H54 (cell line): ENCODE measurements around the gene DCLRE1A.
"Not testable (repeated sequence)": the region's sequence is repeated elsewhere in the genome, so short reads cannot be mapped to it uniquely, and the experiment has no call there.

ENCODE experiments used
- DNase-seq: peaks from one replicate; pipeline ENCODE4 v3.0.0; 2011; ENCODE audit warnings: low spot score, mixed read lengths; ENCODE audit not compliant: insufficient read length
- FAIRE-seq: peaks from 3 replicates; lab custom pipeline; 2011; peaks lifted over from hg19 to GRCh38; lab: Jason Lieb, UNC
- POLR2A ChIP-seq: IDR thresholded peaks from 2 replicates; pipeline ENCODE4 v1.6.1; 2011; ENCODE audit warnings: low read depth, mild to moderate bottlenecking, low read length

Gene DCLRE1A

GRCh38 chr10:113846036-113846435, 7.8 kb downstream of the DCLRE1A start:
- DNase-seq (no peak), FAIRE-seq (no peak)
- no peak for TF ChIP-seq POLR2A

GRCh38 chr10:113843972-113844485, 9.9 kb downstream of the DCLRE1A start:
- DNase-seq (no peak), FAIRE-seq (peak; percentile 11)
- TF ChIP-seq POLR2A = no peak

- no peak for TF ChIP-seq POLR2A
- no peak for DNase-seq
- peak; percentile 61 for FAIRE-seq
These were observed 11.7 kb downstream of the DCLRE1A start for GRCh38 chr10:113842171-113842570.

- DNase-seq, FAIRE-seq: not testable (repeated sequence)
These were observed 25.3 kb downstream of the DCLRE1A start for GRCh38 chr10:113828567-113828966.

GRCh38 chr10:113825791-113826190, 28.1 kb downstream of the DCLRE1A start:
- no peak for FAIRE-seq
- no peak for DNase-seq
- TF ChIP-seq POLR2A = no peak

- no peak for TF ChIP-seq POLR2A
- DNase-seq (no peak), FAIRE-seq (no peak)
These were observed 30.5 kb downstream of the DCLRE1A start for GRCh38 chr10:113823389-113823788.

- TF ChIP-seq POLR2A = no peak
- FAIRE-seq = no peak
These were observed 31.7 kb downstream of the DCLRE1A start for GRCh38 chr10:113822174-113822573.

GRCh38 chr10:113821306-113821705, 32.6 kb downstream of the DCLRE1A start:
- not testable (repeated sequence) for FAIRE-seq, DNase-seq

More at GRCh38 chr10:113822174-113822573, 31.7 kb downstream of the DCLRE1A start:
- no peak for DNase-seq

GRCh38 chr10:113820507-113820906, 33.4 kb downstream of the DCLRE1A start:
- DNase-seq (no peak), FAIRE-seq (no peak)

GRCh38 chr10:113819989-113820388, 33.9 kb downstream of the DCLRE1A start:
- no peak for TF ChIP-seq POLR2A
- no peak for DNase-seq
- no peak for FAIRE-seq

More at GRCh38 chr10:113820507-113820906, 33.4 kb downstream of the DCLRE1A start:
- TF ChIP-seq POLR2A = no peak

- DNase-seq, FAIRE-seq: not testable (repeated sequence)
These were observed 39.2 kb downstream of the DCLRE1A start for GRCh38 chr10:113814700-113815099.

GRCh38 chr10:113808168-113808567, 45.7 kb downstream of the DCLRE1A start:
- no peak for DNase-seq
- FAIRE-seq = no peak
- TF ChIP-seq POLR2A = no peak

- DNase-seq (no peak), FAIRE-seq (no peak)
- TF ChIP-seq POLR2A = no peak
These were observed 47.4 kb downstream of the DCLRE1A start for GRCh38 chr10:113806503-113806902.

- DNase-seq (no peak), FAIRE-seq (no peak)
These were observed 50.9 kb downstream of the DCLRE1A start for GRCh38 chr10:113802997-113803396.

GRCh38 chr10:113801569-113801968, 52.3 kb downstream of the DCLRE1A start:
- no peak for FAIRE-seq

More at GRCh38 chr10:113802997-113803396, 50.9 kb downstream of the DCLRE1A start:
- no peak for TF ChIP-seq POLR2A

More at GRCh38 chr10:113801569-113801968, 52.3 kb downstream of the DCLRE1A start:
- TF ChIP-seq POLR2A = no peak
- no peak for DNase-seq
